GM18498 (cell line): ENCODE measurements around the gene NSUN5.
"Not testable (repeated sequence)": the region's sequence is repeated elsewhere in the genome, so short reads cannot be mapped to it uniquely, and the experiment has no call there.

ENCODE experiments used
- ATAC-seq: cut with Tn5 transposase; IDR thresholded peaks from one replicate; pipeline ENCODE4 v1.9.1; 2021; ENCODE audit warnings: mild to moderate bottlenecking, moderate library complexity; ENCODE audit not compliant: unreplicated experiment

Gene NSUN5

DNA sequence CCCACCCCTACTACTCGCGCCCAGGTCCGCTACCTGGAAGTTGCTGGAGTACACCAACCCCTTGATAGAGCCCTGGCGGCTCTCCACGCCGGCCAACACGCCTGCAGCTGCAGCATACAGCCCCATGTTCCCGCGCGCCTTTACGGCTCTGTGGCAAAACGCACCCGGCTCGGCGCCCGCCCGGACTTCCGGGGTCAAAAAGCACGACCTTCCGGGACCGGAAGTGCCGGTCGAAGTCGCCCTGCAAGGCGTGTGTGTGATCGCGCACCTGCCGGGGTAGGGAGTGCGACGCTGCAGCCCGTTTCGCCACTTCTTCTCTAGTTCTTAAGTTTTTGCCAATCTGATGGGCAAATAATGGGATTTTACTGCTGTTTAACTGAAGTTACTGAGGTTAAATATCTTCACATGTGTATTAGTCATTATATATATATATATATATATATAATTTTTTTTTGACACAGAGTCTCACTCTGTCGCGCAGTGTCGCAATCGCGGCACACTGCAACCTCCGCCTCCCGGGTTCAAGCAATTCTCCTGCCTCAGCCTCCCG is at the start of gene NSUN5:
Gene NSUN5 (minus strand): TSS at position 162 of the 550 bp plus-strand sequence. CDS start 36 bp downstream, at position 126.
- ATAC-seq: peak; percentile 89

DNA sequence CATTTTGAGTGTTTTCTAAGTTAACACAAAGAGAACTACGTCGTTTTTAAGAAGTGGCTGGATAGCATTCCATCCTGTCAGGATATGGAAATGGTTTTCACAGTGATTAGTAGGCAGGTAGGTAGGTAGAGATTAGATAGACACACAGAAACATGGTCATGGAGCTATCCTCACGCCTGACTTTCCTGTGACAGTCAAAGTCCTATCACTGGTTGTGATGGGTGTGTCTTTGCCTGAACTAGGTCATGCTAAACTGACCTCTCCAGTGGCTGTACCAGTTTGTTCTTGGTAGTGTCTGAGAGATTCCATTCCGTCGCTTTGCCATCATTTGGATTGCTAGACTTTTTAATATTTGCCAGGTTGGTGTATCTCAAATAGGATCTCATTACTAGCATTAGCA is 47.5 kb upstream of the NSUN5 start:
- ATAC-seq: no peak

DNA sequence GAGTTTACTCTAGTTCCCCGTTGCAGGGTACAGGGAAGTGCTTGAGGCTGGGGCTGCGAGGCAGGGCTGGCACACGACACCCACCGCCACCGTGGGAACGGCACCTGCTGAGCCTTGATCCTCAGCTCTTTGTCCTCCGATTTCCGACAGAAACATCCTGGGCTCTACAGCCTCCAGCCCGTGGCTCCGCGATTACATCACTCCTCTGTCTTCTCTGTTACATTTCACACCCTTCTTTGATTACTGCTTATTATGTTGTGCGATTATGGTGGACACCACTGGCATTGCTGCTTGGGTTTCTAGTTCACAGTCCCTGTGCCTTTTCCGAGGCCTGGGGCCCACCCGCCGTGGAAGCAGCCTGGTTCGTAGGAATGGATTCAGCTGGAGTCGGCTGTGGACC is 46.2 kb upstream of the NSUN5 start:
- ATAC-seq: no peak

DNA sequence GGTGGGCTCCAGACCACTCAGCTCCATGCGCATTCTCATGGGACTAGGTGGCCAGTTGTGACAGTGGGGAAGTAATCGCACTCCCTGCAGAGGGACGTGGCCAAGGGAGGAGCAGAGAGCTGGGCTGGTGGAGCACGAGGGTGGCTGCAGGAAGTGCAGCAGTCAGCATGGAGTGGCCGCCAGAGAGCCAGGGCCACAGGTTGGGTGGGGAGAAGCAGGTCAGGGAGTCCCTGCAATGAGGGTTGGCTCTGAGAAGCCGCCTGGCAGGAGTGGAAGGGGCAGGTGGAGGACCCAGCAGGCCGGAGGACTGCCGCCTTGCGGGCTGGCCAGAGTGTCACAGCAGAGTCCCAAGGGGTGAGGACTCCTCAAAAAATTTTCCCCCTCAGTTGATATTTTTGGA is 45.6 kb upstream of the NSUN5 start:
- no peak for ATAC-seq

DNA sequence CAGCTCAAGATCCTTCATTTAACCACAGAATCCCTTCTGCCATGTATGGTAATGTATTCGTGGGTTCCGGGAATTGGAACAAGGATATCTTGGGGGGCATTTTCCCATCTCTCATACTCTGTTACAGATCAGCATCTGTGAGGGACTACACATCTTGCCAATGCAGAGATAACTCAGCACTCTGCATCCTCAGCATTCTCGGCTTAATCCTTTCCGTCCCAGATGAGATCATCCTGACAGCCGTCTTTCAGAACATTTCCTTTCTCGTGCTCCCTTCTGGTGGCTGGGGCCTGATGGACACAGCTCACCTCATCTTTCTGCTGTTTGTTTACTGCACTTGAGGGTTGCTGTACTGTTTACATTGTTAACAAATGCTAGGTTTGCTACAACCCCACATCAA is 44.6 kb upstream of the NSUN5 start:
- no peak for ATAC-seq

DNA sequence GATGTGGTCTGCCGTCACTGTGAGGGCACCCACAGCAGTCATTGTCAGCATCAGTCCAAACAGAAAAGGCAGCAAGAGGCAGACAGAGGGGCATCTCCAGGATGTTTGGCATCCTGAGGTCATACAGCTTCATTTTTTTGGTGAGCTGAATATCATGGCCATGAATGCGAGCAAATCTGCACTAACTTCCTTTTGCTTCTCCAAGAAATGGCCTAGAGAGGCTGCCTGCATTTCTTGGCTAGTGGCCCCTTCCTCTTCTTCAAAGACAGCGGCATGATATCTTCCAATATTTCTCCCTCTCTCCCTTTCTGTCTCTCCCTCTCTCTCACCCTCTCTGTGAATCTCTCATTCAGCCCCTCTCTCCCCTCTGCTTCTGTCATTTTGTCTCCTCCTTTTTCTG is 44.2 kb upstream of the NSUN5 start:
- no peak for ATAC-seq

DNA sequence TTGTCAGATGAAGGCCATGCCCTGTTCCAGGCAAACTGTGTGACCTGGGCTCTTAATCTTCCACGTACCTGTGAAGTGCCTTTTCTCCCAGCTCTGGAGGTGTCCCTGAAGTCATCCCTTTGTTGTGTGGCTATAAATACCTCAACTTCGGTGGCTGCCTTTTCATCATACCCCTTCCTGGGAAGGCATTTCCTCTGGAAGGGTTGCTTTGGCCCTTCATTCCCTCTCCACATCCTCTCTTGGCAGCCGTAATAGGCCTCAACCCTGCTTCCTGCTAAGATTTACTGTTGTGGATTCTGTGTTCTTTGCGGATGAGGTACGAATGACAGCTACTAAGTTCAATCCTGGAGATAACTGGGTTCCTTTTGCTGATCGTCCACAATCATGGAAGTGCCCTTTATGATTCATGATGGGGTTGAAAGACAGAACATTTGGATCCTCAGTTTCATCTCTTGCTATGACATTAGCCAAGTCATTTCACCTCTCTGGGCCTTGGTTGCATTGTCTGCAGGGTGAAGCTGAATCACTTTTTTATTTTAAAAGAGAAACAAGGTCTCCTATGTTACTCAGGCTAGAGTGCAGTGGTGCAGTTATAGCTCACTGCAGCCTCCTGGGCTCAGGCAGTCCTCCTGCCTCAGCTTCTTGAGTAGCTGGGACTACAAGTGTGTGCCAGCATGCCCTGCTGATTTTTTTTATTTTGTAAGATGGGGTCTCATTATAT is 43.0 kb upstream of the NSUN5 start:
- ATAC-seq: no peak

DNA sequence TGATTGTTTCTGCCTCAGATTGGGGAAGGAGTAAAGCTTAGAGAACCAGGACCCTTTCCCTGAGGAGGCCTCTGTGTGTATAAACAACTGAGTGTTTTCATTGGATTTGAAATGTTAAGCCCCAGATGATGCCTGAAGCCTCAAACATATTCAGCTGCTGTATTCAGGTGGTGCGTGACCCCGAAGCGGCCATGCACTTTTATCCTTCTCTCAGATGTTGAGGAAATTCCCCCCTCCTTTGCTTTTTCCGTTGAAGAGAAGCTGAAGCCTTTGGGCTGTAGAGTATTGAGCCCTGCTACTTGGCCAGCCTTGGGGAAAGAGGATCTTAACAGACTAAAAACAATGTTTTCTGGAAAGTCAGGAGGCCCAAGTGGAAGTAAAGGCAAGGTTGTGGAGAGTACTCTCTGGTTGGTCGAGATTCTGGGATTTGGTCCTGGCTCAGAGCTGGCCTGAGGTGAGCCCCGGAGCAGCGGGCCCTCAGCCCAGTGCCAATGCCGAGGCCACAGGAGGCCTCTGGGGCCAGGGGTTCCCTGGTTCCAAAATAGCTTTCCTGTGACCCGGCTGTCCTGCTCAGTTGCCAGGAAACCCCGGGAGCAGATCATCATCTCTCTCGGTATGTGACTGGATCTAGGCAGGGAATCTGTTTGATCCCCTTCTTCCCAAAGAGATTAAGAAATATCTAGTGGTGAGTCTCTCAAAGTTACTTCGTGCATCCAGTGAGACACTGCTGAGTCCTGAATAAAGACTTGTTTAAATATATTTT is 41.9 kb upstream of the NSUN5 start:
- ATAC-seq: no peak

DNA sequence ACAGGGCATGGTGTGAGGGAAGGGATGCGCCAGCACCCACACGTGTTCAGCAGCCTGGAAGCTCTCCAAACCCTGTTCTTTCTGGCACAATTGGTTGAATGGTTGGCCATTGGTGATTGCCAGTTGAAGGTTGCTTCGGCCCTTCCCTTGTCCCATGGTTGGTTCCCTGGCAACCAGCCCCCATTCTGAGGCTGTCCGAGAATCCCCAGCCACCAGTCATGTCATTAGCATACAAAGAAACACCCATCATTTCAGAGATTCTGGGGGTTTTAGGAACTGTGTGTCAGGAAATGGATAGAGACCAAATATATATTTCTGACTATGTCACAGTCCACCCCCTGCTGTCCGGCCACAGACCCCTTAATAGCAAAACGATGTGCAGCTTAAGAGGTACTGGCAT is 41.1 kb upstream of the NSUN5 start:
- no peak for ATAC-seq

DNA sequence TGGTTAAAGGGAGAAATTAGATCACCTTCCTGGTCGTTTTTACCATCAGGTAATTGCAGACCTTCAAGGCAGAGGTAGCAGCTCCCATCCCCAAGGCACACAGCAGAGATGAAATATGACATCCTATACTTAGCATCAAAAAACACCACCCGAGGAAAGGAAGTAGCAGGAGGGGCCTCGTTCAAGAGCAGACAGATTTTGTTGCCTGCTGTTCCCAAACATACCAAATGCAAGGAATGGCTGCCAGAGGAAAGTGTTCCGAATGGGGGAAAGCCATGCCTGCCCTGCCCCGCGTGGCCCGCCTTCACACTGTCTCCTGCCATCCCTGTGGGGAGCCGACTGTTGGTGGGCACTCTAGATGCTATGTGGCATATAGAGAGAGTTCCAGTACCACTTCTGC is 37.3 kb upstream of the NSUN5 start:
- no peak for ATAC-seq

DNA sequence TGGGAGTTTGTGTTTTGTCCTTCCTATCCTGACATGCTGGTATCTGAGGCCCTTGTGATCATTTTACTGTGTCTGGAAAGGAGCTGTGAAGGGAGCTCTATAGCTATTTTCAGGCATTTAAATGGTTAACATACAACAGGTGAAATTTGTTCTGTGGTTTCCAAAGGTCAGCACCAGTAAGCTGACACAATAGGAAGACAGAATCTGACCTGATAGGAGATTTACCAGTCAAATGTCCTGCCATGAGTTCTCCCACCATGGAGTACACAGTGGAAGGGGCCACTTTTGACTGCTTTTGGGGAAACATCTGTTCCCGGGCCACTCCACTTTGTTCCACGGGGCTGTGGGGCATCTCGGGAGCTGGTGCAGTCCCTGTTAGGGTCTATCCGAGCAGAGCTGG is 36.9 kb upstream of the NSUN5 start:
- no peak for ATAC-seq

DNA sequence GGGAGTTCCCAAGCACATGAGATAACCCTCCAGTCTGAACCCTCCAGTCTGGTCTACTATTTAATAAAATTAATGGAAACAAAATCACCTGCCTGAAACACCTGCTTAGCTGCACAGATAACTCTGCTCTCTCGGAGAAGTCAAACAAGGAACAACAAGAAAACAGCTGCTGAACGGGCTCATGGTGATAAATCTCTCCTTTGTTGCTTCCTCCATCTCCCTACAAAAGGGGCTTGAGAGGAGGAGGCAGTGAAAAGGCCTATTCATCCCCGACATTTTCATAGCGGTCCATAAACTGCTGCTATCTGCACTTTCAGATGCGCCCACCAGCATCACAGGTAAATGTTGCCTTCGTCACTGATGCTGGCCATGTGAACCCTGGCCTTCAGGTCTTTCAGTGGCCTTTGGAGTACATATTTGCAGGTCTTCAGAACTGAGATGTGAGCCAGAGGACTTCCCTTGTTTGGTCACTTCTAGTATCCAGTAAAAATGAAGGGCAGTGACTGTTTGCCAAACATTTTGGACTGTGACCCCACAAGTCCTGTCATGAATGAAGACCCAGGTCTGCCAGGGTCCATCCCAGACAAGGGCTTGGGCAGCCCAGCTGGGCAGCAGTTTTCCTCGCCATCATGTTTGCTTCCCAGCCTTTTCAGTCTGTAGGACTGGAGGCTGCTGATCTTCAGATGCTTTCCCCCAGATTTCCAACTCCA is 35.2 kb upstream of the NSUN5 start:
- ATAC-seq: no peak

DNA sequence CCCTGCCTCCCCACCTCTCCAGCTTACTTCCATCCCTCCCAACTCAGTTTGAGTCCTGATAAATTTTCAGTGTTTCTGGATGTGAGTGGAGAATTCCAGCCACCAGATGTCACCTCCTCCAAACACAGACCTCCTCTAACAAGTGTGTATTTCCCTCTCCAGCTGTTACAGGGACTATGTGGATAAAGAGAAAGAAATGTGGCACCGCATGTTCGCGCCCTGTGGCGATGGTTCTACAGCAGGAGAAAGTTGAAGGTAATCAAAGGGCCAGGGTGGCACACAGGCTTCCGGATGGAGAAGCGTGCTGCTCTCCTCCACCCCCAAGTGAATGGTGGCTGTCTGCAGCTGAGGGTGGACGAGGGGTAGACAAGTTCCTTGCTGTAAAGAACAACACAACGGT is 34.0 kb upstream of the NSUN5 start:
- ATAC-seq: no peak

DNA sequence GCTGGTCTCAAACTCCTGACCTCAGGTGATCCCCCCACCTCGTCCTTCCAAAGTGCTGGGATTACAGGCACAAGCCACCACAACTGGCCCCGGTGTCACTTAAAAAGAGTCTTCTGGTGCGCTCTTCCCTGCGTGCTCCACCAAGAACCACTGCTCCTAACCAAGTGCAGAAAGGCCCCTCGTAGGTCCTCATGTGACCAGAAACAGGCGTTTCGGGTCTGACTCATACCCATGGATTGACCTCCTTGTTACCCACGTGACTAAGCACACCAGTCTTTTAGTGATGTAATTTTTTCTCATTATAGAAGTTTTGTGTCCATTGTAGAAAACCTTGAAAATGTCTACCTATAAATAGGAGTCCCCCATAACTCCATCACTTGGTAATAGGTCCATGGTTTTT is 33.3 kb upstream of the NSUN5 start:
- no peak for ATAC-seq

DNA sequence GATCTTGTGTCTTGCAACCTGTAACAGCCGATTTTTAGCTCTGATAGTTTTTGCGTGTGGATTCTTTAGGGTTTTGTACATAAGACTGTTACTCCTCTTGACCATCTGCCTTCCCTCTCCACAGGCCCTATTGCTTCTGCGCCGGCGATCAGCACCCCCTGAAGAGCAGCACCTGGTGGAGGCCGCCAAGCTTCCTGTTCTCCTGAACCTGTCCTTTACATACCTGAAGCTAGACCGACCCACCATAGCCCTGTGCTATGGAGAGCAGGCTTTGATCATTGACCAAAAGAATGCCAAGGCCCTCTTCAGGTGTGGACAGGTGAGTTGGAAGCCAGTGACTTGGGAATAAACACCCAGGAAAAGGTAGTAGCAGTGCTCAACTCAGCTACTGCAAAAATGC is 31.9 kb upstream of the NSUN5 start:
- ATAC-seq: no peak

DNA sequence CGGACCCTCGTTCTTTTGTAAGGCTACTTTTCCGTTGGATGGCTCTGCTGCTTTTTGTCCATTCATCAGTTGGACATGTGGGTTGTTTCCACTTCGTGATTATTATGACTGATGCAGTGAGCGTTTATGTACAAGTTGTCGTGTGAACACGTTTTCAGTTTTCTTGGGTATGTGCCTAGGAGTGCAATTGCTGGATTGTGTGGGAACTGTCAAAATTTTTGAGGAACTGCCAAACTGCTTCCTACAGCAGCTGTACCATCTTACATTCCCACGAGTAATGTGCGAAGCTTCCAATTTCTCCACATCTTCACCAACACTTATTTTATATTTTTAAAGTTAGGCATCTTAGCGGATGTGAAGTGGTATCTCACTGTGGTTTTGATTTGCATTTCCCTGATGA is 29.7 kb upstream of the NSUN5 start:
- no peak for ATAC-seq

DNA sequence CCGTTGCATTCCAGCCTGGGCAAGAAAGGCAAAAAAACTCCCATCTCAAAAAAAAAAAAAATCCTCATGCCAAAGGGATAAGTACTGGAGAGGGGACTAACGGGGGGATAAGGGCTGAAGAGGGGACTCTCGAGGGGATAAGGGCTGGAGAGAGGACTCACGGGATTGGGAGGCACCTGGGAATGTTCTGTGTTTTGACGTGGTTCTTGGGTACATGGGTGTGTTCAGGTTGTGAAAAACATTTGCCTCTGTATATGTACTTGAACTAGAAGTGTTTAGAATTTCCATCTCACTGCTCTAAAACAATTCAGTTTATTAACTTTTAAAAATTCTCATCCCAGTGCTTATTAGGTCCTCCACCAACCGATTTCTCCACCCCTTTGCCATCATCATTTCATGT is 23.8 kb upstream of the NSUN5 start:
- no peak for ATAC-seq

DNA sequence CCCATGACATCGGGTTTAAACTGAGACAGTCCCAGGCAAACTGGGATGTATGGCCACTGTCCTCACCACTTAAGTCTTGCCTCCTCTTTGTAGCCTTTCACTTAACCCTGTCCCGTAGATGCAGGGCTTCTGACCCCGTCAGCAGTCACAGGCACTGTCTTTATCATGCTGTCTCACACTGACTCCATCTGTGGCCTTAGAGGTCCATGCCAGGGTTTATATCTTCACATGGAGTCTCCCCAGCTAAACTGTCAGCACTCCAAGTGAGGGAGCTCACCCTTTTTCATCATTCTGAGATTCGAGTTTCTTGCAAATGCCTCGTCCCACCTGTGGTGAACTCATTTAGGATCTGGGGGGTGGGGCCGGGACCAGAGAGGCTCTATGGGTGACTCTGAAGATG is 22.1 kb upstream of the NSUN5 start:
- no peak for ATAC-seq

DNA sequence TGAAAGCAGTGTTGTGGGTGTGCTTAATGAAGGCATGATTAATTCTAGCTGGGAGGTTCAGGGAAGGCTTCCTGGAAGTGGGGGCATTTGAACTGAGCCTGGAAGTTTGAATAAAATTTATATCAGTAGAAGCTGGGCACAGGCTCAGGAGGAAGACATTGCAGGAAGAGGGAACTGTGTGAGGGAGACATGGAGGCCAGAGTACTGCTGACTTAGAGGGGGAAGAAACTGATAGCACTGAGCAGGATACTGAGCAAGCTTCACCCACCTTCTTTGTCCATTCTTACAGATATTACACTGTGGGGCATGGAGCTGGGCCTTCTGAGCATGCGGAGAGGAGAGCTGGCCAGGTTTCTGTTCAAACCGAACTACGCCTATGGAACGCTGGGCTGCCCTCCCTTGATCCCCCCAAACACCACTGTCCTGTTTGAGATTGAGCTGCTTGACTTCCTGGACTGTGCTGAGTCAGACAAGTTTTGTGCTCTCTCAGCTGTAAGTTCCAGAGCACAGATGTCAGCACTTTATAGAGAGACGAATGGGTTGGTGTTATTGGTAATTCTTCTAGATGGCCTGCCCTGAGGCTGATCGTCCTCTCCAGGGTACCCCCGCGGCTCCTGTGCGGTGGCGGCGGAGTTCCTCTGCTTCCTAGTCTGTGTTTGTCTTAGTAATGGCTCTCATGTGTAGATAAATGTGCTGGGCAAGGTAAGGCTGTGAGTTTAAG is 21.4 kb upstream of the NSUN5 start:
- ATAC-seq: no peak

DNA sequence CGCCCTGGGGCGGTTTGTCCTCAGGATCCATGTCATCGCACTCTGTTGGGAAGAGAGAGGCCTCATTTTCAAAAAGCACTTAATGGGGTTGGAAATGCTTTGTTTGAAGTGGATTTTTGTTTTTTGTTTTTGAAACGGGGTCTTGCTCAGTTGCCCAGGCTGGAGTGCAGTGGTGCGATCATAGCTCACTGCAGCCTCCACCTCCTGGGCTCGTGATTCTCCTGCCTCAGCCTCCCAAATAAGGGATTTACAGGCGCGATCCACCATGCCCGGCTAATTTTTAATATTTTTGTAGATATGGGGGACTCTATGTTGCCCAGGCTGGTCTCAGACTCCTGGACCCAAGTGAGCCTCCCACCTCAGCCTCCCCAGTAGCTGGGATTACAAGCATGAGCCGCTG is 20.1 kb upstream of the NSUN5 start:
- no peak for ATAC-seq

DNA sequence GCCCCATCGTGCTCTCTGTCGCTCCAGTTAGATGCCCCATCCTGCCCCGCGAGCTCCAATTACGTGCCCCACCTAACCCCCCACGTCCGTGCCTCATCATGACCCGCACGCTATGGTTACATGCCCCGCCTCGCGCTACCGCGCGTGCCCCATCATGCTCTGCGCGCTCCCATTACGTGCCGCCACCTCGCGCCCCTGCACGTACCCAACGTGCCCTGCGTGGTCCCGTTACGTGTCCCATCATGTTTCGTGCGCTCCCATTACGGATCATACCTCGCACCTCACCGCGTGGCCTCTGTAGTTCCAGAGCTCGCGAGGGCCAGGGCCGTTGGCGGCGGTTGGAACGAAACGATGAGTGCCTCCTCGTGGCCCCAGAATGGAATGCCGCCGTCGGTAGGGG is 19.3 kb upstream of the NSUN5 start, which contains the start of the genes FKBP6 and TRIM50:
Gene FKBP6 (plus strand): TSS at position 240 of the 400 bp plus-strand sequence. CDS start 268 bp downstream, outside the sequence.
Gene TRIM50 (minus strand): TSS at position 161 of the 400 bp plus-strand sequence. CDS start 3,295 bp downstream, outside the sequence.
- not testable (repeated sequence) for ATAC-seq
